ENCODE data around the gene ADRA2A. TPM values are rescaled to one million over a fixed set of nuclear protein-coding genes. Genes with fewer than 3 reads are reported as not detected.

The ADRA2A gene
- total RNA-seq, 3 donors from 2014 or later, result 7.8 to 18.4 (median 14.9) TPM

- H3K27ac ChIP-seq, result no peak overlapping the region
- H3K4me1 ChIP-seq, result no peaks in the 10 kb centered on the region
- TF ChIP-seq POLR2A (IDR thresholded peaks at IDR 0.05), result no peak
- no peak for TF ChIP-seq POLR2AphosphoS5 (IDR thresholded peaks at IDR 0.05)
- no peaks in the 10 kb centered on the region for H3K36me3 ChIP-seq
- no peaks in the 10 kb centered on the region for H3K27me3 ChIP-seq
- no peak for DNase-seq (ENCODE audit: low spot score in 2 of 2)
- intact Hi-C loops (cut with DNase I; ENCODE audit: low total_unique reads), result no loop called here
- H3K9me3 ChIP-seq, result peaks cover 0 to 7% of the 10 kb centered on the region in 2 donors
- H3K4me3 ChIP-seq, result no peak overlapping the region
These were observed 52.5 kb downstream of the ADRA2A start for GRCh38 chr10:111129363-111129762.

GRCh38 chr10:111130471-111130870 is 53.6 kb downstream of the ADRA2A start:
- no peaks in the 10 kb centered on the region for H3K27me3 ChIP-seq
- H3K9me3 ChIP-seq, result peaks cover 0 to 7% of the 10 kb centered on the region in 2 donors
- no peak overlapping the region for H3K4me3 ChIP-seq
- no peak for DNase-seq (ENCODE audit: low spot score in 2 of 2)
- no peaks in the 10 kb centered on the region for H3K36me3 ChIP-seq
- no peaks in the 10 kb centered on the region for H3K4me1 ChIP-seq
- TF ChIP-seq POLR2A (IDR thresholded peaks at IDR 0.05) (no peak), CTCF (IDR thresholded peaks at IDR 0.05) (no peak), POLR2AphosphoS5 (IDR thresholded peaks at IDR 0.05) (no peak)
- intact Hi-C loops (cut with DNase I; ENCODE audit: low total_unique reads), result no loop called here
- no peak overlapping the region for H3K27ac ChIP-seq

Other genes with a start within 250 kb of the ADRA2A start
- 100 to 1,000 TPM; 101 to 319 (median 161) TPM for gene PDCD4, start 205.1 kb upstream of the ADRA2A start, total RNA-seq
- gene BBIP1, start 157.8 kb upstream of the ADRA2A start, total RNA-seq, result 10 to 100 TPM; 20.0 to 35.0 (median 23.6) TPM
- 10 to 100 TPM; 60.3 to 69.7 (median 65.9) TPM for gene SHOC2, start 157.4 kb upstream of the ADRA2A start, total RNA-seq